Measurements from ENCODE around the gene TIMM23B.
"Not testable (repeated sequence)": the region's sequence is repeated elsewhere in the genome, so short reads cannot be mapped to it uniquely, and the experiment has no call there.

TIMM23B gene

DNA sequence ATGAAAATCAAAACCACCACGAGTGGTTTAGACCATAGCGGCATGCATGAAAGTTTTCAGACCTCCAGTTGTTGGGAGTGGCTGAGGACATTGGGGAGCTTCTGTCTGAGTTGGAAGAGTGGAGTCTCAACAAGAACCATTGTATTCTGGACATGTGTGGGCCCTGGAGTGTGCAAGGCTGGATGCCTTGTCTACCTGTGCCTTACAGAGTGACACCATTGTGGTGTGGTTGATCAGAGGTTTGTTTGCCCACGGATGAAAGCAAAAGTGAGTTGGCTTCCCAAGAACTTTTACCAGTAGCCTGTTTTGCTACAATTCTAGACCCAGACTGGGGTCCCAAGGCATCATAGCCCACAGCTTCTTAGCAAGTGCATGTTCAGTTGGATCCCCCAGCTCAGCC, 35.9 kb downstream of the TIMM23B start:
- not testable (repeated sequence) for DNase-seq (ENCODE audit: low read depth in 2 of 2)

DNA sequence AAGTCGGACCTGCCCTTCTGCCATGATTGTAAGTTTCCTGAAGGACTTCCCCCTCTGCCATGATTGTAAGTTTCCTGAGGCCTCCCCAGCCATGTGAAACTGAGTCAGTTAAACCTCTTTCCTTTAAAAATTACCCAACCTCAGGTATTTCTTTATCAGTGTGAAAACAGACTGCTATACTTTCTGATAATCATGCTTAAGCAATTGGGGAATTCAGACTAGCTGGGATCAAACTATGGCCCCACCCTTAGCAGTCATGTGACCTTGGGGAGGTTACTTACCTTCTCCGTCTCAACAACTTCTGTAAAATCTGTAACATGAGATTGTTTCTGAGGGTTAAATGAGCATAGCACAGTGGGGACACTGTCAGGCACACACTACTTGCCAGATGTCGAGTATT, 45.4 kb downstream of the TIMM23B start:
- not testable (repeated sequence) for DNase-seq (ENCODE audit: low read depth in 2 of 2)

DNA sequence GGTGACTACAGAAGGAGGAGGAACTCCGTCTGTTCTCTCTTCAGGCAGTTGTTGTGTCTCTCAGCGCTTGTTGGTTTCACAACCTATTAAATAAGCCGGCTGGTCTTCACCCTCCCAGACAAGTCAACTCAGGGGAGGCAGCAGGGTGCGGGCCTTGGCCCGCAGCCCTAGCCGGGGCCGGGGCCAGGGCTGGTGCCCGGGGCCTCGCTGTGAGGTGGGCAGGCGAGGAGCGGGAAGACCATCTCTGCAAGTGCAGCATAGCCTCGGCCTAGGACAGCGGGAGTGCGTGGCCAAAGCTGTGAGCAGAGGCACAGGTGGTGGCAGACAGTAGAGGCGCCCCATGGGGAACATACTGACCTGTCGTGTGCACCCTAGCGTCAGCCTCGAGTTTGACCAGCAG, 46.5 kb downstream of the TIMM23B start, which contains the start of gene AGAP6:
Gene AGAP6 (plus strand): TSS at position 31 of the 400 bp plus-strand sequence. CDS start 310 bp downstream, at position 341.
- DNase-seq (ENCODE audit: low read depth in 2 of 2): not testable (repeated sequence)

GRCh38 chr10:49995321-49995720, 53.5 kb downstream of the TIMM23B start:
- DNase-seq (ENCODE audit: low read depth in 2 of 2): not testable (repeated sequence)

GRCh38 chr10:50014024-50014423, 72.2 kb downstream of the TIMM23B start:
- not testable (repeated sequence) for DNase-seq (ENCODE audit: low read depth in 2 of 2)

DNA sequence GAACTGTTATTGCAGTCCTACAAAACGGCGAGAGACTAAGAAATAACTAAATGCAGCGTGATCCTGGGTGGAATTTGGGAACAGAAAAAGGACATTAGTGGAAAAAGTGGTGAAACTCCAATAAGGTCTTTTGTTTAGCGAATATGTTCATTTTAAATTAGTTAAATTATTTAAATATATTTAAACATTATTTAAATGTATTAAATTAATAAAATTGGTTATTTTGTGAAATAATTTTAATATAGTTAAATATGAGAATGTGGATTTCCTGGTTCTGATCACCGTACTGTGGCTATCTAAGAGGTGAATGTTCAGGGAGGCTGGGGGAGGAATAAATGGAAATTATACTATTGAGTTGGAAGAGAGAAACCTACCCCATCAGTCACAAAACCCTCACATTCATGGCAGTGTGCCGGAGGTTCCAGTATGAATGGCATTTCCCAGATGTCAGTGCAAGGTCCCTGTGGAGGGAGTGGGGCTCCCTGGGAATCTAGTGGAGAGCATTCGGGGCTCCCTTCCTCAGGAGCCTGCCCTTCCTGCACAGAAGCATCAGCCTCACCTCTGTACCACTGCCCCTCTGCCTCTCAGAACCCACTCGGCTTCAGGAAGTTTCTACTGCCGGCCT, 73.9 kb downstream of the TIMM23B start:
- DNase-seq (ENCODE audit: low read depth in 2 of 2): not testable (repeated sequence)

- DNase-seq (ENCODE audit: low read depth in 2 of 2): not testable (repeated sequence)
Observed at GRCh38 chr10:50016926-50017325, 75.1 kb downstream of the TIMM23B start.

DNA sequence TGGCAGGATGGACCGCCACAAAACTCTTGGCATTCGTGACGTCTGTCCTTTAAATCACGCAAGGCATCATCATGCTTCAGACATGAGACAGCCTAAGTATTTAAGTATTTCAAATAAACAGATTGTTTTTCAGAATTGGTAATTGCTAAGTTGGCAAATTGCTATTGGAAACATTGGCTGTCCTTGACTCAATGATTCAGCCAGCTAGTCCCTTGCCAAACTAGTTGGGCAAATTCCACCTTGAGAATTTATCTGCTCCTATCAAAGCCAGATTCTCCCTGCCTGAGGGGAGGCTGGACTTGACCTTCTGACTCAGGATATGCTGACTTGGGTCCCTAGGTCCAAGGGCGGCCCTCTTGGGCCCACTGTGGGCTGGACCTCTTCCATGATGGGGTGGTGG, 75.8 kb downstream of the TIMM23B start:
- not testable (repeated sequence) for DNase-seq (ENCODE audit: low read depth in 2 of 2)

DNA sequence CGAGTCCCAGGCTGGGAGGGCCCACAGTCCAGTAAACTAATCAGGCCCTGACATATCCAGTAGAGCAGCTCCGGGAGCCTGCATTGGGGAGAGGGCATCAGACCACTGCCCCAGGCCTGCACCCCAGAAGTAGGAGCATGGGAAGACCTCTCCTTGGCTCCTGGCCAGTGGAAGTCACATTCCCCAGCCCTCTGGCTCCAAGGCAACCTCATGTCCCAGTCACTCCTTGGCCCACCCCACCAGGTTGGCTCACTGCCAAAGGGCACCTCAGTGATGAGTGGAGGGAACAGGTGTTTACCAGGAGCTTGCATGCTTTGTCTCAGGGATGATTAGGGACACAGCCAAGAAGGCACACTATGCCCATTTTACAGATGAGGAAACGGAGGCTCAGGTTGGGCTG, 77.4 kb downstream of the TIMM23B start:
- not testable (repeated sequence) for DNase-seq (ENCODE audit: low read depth in 2 of 2)

DNA sequence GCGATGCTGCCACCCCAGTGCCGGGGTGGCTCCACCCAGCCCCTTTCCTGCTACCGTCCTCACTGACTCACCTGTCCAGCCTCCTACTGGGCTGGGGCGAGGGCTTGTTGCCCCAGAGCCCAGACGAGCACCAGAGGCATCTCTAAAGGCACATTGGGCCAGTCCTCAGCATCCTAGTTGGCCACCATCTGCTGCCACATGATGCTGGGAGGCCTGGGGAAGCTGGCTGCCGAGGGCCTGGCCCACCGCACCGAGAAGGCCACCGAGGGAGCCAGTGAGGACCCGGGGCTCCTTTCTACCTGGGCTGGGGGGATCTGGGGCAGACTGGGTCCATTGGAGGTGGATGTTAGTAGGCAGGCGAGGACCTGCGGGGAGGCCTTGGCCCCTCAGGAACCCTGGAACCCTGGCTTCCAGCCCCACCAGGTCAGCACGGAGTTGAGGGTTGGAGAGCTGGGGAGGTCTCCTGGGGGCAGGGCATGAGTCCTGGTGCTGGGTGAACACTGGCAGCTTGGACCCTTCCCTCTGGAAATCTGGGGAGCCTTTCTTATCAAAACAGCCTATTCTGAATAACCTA, 78.7 kb downstream of the TIMM23B start:
- DNase-seq (ENCODE audit: low read depth in 2 of 2): not testable (repeated sequence)

GRCh38 chr10:50021646-50022045, 79.8 kb downstream of the TIMM23B start:
- DNase-seq (ENCODE audit: low read depth in 2 of 2): no peak

All from stimulated activated CD4-positive, alpha-beta T cell treated with anti-CD3 and anti-CD28 coated beads, Interleukin-12 subunit alpha, Interleukin-12 subunit beta, amount 100 ng/mL, for 24 hours (primary cell).